SK-MEL-5 (cell line): Measurements from ENCODE around the gene CAPRIN2. TPM values are rescaled to one million over a fixed set of nuclear protein-coding genes. Genes with fewer than 3 reads are reported as not detected.

Source experiments
- DNase-seq: peaks from one replicate; pipeline ENCODE4 v3.0.0-alpha.2; 2016; ENCODE audit warnings: low read depth, low spot score
- in situ Hi-C: cut with HindIII; loops from 2 replicates; pipeline ENCODE4 v1.10.0; 2016; ENCODE audit warnings: low sequenced_read_pairs, high pct_unique_total_duplicates, low pct_unique_long_range_greater_than_20kb
- total RNA-seq: library from RNA; depleted of rRNA; stranded (reverse); fragments of >200 nt; shearing (Covaris generic); gene quantifications from 2 replicates; pipeline ENCODE4 v1.2.3, GENCODE V29; 2014; rRNA removed

Gene CAPRIN2
- total RNA-seq, 1 experiment from 2014 or later = 22.2 TPM

GRCh38 chr12:30679241-30679640, 75.5 kb downstream of the CAPRIN2 start:
- in situ Hi-C loops = no loop called here
- no peak for DNase-seq

- DNase-seq = no peak
- in situ Hi-C loops = no loop called here
Measured at GRCh38 chr12:30678221-30678620, 76.5 kb downstream of the CAPRIN2 start.

GRCh38 chr12:30661210-30661609, 93.5 kb downstream of the CAPRIN2 start:
- no peak for DNase-seq
- in situ Hi-C loops = no loop called here

Other genes with a start within 250 kb of the CAPRIN2 start
- gene IPO8, start 59.1 kb downstream of the CAPRIN2 start, total RNA-seq = 32.9 TPM in 2 replicates
- gene TSPAN11, start 171.8 kb upstream of the CAPRIN2 start, total RNA-seq = not detected in 2 replicates